ENCODE measurements around the gene HERC3. TPM values are rescaled to one million over a fixed set of nuclear protein-coding genes. Genes with fewer than 3 reads are reported as not detected.

The HERC3 gene
- total and polyA plus RNA-seq, 4 donors = 5.1 to 22.1 (median 10.0) TPM

DNA sequence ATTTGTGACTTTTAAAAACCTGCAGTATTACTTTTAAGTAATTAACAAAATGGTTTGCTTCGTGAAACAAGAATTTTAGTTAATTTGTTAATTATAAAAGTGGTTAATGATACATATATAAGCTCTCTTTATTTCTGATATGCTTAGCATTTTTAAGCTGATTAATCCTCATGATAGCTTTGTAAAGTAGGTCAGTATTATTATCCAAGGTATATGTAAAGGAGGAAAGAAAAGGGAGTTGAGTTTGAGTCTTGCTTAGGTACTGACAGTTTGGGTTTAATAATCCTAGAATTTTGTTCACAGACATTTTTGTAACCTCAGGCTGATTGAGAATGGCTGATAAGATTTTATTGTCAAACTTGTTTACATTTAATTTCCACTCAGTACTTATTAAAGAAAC lies 21.8 kb downstream of the HERC3 start:
- H3K4me1 ChIP-seq (ENCODE audit: control insufficient read depth in 4 of 4, insufficient read depth in 4 of 4, low read length in 3 of 4) = peaks cover 0 to 3% (median 1%) of the 10 kb centered on the region in 4 donors
- no peaks in the 10 kb centered on the region for H3K9me3 ChIP-seq (ENCODE audit: control insufficient read depth in 4 of 4, low read length in 3 of 4)
- no peaks in the 10 kb centered on the region for H3K36me3 ChIP-seq (ENCODE audit: control insufficient read depth in 4 of 4, insufficient read depth in 3 of 4, low read depth in 1 of 4, low read length in 3 of 4)
- WGBS = 91% methylated on average over 1 of the region's 1 CpG
- TF ChIP-seq SP1 (IDR thresholded peaks at IDR 0.05) = no peak
- TF ChIP-seq HNF4A (conservative IDR thresholded peaks at IDR 0.05) = no peak
- no peak for TF ChIP-seq TAF1 (conservative IDR thresholded peaks at IDR 0.05)
- no peak for TF ChIP-seq NR2F2 (IDR thresholded peaks at IDR 0.05)
- no peak for TF ChIP-seq EGR1 (IDR thresholded peaks at IDR 0.05; ENCODE audit: low read depth in 2 of 2)
- TF ChIP-seq, protein P1, sequence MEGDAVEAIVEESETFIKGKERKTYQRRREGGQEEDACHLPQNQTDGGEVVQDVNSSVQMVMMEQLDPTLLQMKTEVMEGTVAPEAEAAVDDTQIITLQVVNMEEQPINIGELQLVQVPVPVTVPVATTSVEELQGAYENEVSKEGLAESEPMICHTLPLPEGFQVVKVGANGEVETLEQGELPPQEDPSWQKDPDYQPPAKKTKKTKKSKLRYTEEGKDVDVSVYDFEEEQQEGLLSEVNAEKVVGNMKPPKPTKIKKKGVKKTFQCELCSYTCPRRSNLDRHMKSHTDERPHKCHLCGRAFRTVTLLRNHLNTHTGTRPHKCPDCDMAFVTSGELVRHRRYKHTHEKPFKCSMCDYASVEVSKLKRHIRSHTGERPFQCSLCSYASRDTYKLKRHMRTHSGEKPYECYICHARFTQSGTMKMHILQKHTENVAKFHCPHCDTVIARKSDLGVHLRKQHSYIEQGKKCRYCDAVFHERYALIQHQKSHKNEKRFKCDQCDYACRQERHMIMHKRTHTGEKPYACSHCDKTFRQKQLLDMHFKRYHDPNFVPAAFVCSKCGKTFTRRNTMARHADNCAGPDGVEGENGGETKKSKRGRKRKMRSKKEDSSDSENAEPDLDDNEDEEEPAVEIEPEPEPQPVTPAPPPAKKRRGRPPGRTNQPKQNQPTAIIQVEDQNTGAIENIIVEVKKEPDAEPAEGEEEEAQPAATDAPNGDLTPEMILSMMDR (IDR thresholded peaks at IDR 0.05; ENCODE audit: low read depth, low read length, missing input control) = no peak
- H3K9ac ChIP-seq (ENCODE audit: low read depth in 1 of 2, low read length in 2 of 2) = no peak overlapping the region
- no peak overlapping the region for H3K27ac ChIP-seq (ENCODE audit: low read depth in 1 of 2, low read length in 2 of 2)
- H3K27me3 ChIP-seq (ENCODE audit: control insufficient read depth in 4 of 4, insufficient read depth in 4 of 4, low read length in 3 of 4) = no peaks in the 10 kb centered on the region
- DNase-seq (ENCODE audit: low spot score) = no peak
- H3K4me3 ChIP-seq (ENCODE audit: low read depth in 1 of 3, low read length in 3 of 3) = no peak overlapping the region

DNA sequence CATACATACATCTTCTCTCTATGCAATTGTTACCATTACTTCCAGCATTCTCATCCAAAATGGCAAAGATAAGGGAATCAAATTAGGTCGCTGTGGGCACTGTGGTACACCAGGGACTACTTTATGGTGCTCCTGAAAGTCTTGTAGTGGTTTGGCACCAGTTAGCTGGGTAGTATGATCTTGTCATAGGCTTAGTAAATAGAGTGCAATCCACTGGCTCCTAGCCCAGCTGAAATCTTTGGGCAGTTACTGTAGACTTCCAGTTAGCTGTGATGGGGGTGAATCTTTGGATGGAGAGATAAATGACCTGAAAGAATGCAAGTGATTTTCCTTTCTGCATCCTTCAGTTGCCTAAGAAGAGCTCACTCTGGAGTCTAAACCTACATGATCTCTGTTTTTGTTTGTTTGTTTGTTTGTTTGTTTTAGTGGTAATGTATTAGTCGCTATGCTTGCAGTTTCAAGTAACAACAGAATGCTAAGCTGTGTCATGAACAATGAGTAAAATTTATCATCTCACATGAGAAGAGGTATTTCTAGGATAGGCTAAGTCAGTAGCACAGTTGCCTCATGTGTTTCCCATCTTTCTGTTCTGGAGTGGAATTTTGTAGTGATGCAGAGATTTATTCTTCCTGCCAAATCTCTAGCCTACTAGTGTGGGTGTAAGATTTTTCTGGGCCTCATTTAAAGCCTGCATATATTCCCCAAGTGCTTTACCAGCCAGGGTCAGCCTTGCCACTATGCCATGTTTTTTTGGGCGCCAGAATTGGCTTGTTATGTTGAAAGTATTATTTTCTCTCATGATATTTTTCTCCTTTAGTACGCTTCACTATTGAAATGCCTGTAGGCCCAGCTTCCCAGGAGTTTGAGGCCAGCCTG lies 24.2 kb downstream of the HERC3 start:
- Histone ChIP-seq H3K4me3 (ENCODE audit: low read depth in 1 of 3, low read length in 3 of 3) (no peak overlapping the region), H3K27ac (ENCODE audit: low read depth in 1 of 2, low read length in 2 of 2) (no peak overlapping the region), H3K9me3 (ENCODE audit: control insufficient read depth in 4 of 4, low read length in 3 of 4) (no peaks in the 10 kb centered on the region), H3K4me1 (ENCODE audit: control insufficient read depth in 4 of 4, insufficient read depth in 4 of 4, low read length in 3 of 4) (peaks cover 0 to 3% (median 1%) of the 10 kb centered on the region in 4 donors), H3K9ac (ENCODE audit: low read depth in 1 of 2, low read length in 2 of 2) (no peak overlapping the region), H3K27me3 (ENCODE audit: control insufficient read depth in 4 of 4, insufficient read depth in 4 of 4, low read length in 3 of 4) (no peaks in the 10 kb centered on the region), H3K36me3 (ENCODE audit: control insufficient read depth in 4 of 4, insufficient read depth in 3 of 4, low read depth in 1 of 4, low read length in 3 of 4) (no peaks in the 10 kb centered on the region)
- WGBS = 95% methylated on average over 4 of the region's 4 CpGs
- no peak for DNase-seq (ENCODE audit: low spot score)
- TF ChIP-seq HNF4A (conservative IDR thresholded peaks at IDR 0.05) (no peak), JUND (IDR thresholded peaks at IDR 0.05) (no peak), TAF1 (conservative IDR thresholded peaks at IDR 0.05) (no peak), EGR1 (IDR thresholded peaks at IDR 0.05; ENCODE audit: low read depth in 2 of 2) (no peak)

DNA sequence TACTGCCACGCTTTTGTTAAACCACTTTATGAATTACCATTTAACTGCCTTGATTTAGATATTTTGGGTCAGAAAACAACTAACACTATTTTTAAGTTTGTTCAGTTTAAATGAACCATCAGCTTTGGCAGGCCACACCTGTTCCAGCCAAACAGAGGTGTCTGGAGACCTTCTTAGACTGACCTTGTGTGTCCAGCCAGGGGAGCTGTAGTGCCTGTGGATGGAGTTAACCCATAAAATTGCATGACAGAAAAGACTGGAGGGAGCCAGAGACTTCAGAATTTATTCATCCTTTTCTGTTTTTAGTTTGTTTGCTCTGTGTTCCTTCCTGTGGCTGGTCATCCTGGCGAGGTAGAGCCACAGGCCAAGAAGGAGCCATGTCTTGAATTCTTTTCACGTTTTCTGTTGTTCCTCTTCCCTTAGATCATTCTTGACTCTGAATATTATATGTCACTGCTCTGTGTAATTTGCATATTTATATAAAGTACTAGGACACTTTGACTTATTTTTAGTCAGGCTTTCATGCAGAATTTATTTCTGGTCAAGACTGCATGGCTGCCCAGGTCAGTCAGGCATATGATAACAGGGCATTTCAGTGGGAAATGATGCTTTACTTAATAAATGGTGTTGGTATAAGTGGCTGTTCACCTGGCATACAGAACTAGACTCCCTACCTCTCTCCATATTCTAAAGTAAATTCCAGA lies 26.7 kb downstream of the HERC3 start:
- no peak overlapping the region for H3K4me3 ChIP-seq (ENCODE audit: low read depth in 1 of 3, low read length in 3 of 3)
- peaks cover 0 to 5% (median 0%) of the 10 kb centered on the region in 4 donors for H3K36me3 ChIP-seq (ENCODE audit: control insufficient read depth in 4 of 4, insufficient read depth in 3 of 4, low read depth in 1 of 4, low read length in 3 of 4)
- H3K27ac ChIP-seq (ENCODE audit: low read depth in 1 of 2, low read length in 2 of 2) = no peak overlapping the region
- WGBS = 94% methylated on average over 3 of the region's 3 CpGs
- H3K9ac ChIP-seq (ENCODE audit: low read depth in 1 of 2, low read length in 2 of 2) = no peak overlapping the region
- TF ChIP-seq, protein P1 (IDR thresholded peaks at IDR 0.05; ENCODE audit: low read depth, low read length, missing input control) = no peak
- TF ChIP-seq, protein P2, sequence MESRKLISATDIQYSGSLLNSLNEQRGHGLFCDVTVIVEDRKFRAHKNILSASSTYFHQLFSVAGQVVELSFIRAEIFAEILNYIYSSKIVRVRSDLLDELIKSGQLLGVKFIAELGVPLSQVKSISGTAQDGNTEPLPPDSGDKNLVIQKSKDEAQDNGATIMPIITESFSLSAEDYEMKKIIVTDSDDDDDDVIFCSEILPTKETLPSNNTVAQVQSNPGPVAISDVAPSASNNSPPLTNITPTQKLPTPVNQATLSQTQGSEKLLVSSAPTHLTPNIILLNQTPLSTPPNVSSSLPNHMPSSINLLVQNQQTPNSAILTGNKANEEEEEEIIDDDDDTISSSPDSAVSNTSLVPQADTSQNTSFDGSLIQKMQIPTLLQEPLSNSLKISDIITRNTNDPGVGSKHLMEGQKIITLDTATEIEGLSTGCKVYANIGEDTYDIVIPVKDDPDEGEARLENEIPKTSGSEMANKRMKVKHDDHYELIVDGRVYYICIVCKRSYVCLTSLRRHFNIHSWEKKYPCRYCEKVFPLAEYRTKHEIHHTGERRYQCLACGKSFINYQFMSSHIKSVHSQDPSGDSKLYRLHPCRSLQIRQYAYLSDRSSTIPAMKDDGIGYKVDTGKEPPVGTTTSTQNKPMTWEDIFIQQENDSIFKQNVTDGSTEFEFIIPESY (IDR thresholded peaks at IDR 0.05) = no peak
- TF ChIP-seq RAD21 (IDR thresholded peaks at IDR 0.05) (no peak), GABPA (IDR thresholded peaks at IDR 0.05 in 1 of 2, conservative IDR thresholded peaks at IDR 0.05 in 1 of 2) (no peak), SP1 (IDR thresholded peaks at IDR 0.05) (no peak)
- TF ChIP-seq, protein P3, sequence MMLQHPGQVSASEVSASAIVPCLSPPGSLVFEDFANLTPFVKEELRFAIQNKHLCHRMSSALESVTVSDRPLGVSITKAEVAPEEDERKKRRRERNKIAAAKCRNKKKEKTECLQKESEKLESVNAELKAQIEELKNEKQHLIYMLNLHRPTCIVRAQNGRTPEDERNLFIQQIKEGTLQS (IDR thresholded peaks at IDR 0.05) = no peak
- no peak for DNase-seq (ENCODE audit: low spot score)
- H3K4me1 ChIP-seq (ENCODE audit: control insufficient read depth in 4 of 4, insufficient read depth in 4 of 4, low read length in 3 of 4) = peaks cover 0 to 3% (median 1%) of the 10 kb centered on the region in 4 donors
- no peaks in the 10 kb centered on the region for H3K27me3 ChIP-seq (ENCODE audit: control insufficient read depth in 4 of 4, insufficient read depth in 4 of 4, low read length in 3 of 4)
- peaks cover 0 to under 1% (median 0%) of the 10 kb centered on the region in 4 donors for H3K9me3 ChIP-seq (ENCODE audit: control insufficient read depth in 4 of 4, low read length in 3 of 4)

Data from liver (tissue), 9 donors.